Upper lobe of right lung (tissue), 1 donor: ENCODE measurements around the gene CACNG1. TPM values are rescaled to one million over a fixed set of nuclear protein-coding genes. Genes with fewer than 3 reads are reported as not detected.
"Not testable (repeated sequence)": the region's sequence is repeated elsewhere in the genome, so short reads cannot be mapped to it uniquely, and the experiment has no call there.

Source experiments
- ATAC-seq: fragments of 200-7000 bp; cut with Tn5 transposase; one replicate; pipeline ENCODE4 v1.9.1; 2020; ENCODE audit warnings: mild to moderate bottlenecking, moderate library complexity
- DNase-seq: peaks from one replicate; pipeline ENCODE4 v3.0.0-alpha.2; 2020
- H3K27ac ChIP-seq: fragments of 200-600 bp; one replicate; pipeline ENCODE4 v1.8.0; 2022
- H3K27me3 ChIP-seq: fragments of 200-600 bp; one replicate; pipeline ENCODE4 v1.8.0; 2022; ENCODE audit warnings: mild to moderate bottlenecking
- H3K36me3 ChIP-seq: fragments of 200-600 bp; one replicate; pipeline ENCODE4 v1.8.0; 2022
- H3K4me1 ChIP-seq: fragments of 200-600 bp; one replicate; pipeline ENCODE4 v1.8.0; 2022
- H3K4me3 ChIP-seq: fragments of 200-600 bp; one replicate; pipeline ENCODE4 v1.8.0; 2022; ENCODE audit warnings: mild to moderate bottlenecking
- H3K9me3 ChIP-seq: fragments of 200-600 bp; one replicate; pipeline ENCODE4 v1.8.0; 2022
- intact Hi-C: fragments of 100-400 bp; cut with DNase I; formaldehyde crosslinking; loops from one replicate; pipeline ENCODE4 v1.11.0; 2022
- total RNA-seq: library from RNA; stranded (reverse); fragmentation: NEBNext Ultra II Directional; extraction: Animal tissue kit (Norgen Biotek cat#: 25700); gene quantifications from one replicate; pipeline ENCODE4 v1.2.1, GENCODE V29; 2021
- TF ChIP-seq, protein P1 (sequence below): fragments of 200-600 bp; IDR thresholded peaks from one replicate; pipeline ENCODE4 v1.8.0; 2022; ENCODE audit warnings: antibody characterized with exemption
- donor health status: DM: no; HTN: yes; CAD: no; lungs with severe emphysema.

Gene CACNG1
- total RNA-seq, 1 donor from 2014 or later = not detected

DNA sequence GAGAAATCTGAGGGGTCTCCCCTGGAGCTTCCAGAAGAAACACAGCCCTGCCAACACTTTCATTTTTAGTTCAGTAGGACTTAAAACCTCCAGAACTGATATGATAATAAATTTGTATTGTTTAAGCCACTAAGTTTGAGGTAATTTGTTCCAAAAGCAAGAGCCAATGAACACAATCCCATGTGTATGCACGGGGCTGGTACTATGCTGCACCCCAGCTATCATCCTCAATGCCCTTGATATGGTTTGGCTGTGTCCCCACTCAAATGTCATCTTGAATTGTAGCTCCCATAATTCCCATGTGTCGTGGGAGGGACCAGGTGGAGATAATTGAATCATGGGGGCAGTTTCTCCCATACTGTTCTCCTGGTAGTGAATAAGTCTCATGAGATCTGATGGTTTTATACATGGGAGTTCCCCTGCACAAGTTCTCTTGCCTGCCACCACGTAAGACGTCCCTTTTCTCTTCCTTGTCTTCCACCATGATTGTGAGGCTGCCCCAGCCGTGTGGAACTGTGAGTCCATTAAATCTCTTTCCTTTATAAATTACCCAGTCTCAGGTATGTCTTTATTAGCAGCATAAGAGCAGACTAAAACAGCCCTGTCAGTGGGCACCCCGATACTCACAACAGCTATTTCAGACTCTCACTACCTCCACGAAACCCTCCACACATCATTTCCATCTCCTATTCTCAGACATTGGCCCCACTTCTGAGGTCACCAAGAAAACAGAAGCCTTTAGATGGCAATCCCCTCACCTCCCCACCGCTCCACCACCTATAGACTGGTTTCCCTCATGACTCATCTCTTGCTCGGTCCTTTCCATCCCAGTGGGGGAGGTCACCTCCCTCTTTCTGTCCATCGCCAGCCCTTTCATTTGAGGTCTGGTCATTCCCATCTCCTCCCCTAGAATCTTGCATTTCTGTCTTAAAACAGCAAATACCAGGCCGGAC is 8.9 kb upstream of the CACNG1 start:
- TF ChIP-seq, protein P1, sequence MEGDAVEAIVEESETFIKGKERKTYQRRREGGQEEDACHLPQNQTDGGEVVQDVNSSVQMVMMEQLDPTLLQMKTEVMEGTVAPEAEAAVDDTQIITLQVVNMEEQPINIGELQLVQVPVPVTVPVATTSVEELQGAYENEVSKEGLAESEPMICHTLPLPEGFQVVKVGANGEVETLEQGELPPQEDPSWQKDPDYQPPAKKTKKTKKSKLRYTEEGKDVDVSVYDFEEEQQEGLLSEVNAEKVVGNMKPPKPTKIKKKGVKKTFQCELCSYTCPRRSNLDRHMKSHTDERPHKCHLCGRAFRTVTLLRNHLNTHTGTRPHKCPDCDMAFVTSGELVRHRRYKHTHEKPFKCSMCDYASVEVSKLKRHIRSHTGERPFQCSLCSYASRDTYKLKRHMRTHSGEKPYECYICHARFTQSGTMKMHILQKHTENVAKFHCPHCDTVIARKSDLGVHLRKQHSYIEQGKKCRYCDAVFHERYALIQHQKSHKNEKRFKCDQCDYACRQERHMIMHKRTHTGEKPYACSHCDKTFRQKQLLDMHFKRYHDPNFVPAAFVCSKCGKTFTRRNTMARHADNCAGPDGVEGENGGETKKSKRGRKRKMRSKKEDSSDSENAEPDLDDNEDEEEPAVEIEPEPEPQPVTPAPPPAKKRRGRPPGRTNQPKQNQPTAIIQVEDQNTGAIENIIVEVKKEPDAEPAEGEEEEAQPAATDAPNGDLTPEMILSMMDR = no peak
- H3K27ac ChIP-seq = no peak overlapping the region
- intact Hi-C loops = no loop called here
- DNase-seq (no peak), ATAC-seq (no peak)
- no peaks in the 10 kb centered on the region for H3K36me3 ChIP-seq
- no peak overlapping the region for H3K4me3 ChIP-seq
- no peaks in the 10 kb centered on the region for H3K4me1 ChIP-seq
- no peaks in the 10 kb centered on the region for H3K9me3 ChIP-seq
- no peaks in the 10 kb centered on the region for H3K27me3 ChIP-seq

DNA sequence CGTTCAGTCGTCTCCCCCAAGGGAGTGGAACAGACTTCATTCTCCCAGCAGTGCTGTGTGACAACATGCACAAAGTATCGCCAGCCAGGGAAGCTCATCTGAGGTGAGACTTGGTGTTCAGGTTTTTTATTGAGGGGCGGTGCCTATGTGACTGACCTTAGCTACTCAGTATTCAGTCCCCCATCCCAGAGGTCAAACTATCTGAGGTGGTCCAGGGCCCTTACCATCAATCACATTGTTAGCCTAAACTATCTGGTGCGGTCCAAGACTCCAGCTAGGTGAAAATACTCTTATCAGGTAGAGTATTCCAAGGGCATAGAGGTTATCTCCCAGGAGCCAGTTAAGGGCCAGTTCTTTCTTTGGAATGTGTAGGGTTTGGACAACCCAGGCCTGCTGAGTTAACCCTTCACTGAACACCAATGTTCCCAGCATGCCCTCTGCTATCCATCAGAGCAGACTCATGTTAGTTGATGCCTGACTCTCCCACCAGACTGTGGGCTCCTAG is 5.4 kb upstream of the CACNG1 start:
- DNase-seq (no peak), ATAC-seq (no peak)
- Histone ChIP-seq H3K4me1 (no peaks in the 10 kb centered on the region), H3K36me3 (no peaks in the 10 kb centered on the region), H3K27me3 (no peaks in the 10 kb centered on the region), H3K4me3 (no peak overlapping the region), H3K27ac (no peak overlapping the region), H3K9me3 (no peaks in the 10 kb centered on the region)
- intact Hi-C loops = no loop called here
- TF ChIP-seq, protein P1 = no peak

DNA sequence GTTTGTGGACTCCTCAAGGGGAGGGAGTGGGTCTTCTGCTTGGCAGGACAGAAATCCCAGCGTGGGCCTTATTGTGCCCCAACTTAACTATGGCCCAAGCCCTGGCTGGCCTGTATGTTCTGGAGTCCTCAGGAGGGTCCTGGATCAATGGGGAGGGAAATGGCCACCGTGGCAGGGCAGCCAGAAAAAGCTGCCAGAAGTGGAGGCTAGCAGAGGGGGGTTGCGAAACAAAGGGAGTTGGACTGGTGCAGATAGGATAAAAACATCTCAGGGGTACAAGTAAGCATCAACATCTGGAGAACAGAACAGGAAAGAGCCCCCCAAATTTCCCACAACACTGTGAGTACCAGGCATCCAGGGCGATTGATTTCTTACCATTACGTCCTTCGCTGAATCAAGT is 3.7 kb upstream of the CACNG1 start:
- ATAC-seq (no peak), DNase-seq (no peak)
- Histone ChIP-seq H3K27me3 (no peaks in the 10 kb centered on the region), H3K27ac (no peak overlapping the region), H3K36me3 (no peaks in the 10 kb centered on the region), H3K9me3 (no peaks in the 10 kb centered on the region), H3K4me1 (no peaks in the 10 kb centered on the region), H3K4me3 (no peak overlapping the region)
- intact Hi-C loops = no loop called here
- TF ChIP-seq, protein P1 = no peak

DNA sequence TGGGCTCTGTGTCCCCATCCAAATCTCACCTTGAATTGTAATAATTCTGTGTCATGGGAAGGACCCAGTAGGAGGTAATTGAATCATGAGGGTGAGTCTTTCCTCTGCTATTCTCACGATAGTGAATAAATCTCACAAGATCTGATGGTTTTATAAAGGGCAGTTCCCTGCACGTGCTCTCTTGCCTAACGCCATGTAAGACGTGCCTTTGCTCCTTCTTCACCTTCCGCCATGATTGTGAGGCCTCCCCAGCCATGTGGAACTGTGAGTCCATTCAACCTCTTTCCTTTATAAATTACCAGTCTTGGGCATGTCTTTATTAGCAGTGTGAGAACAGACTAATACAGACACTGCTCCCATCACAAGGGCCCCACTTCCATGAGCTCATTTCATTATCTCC is 3.2 kb upstream of the CACNG1 start:
- H3K36me3 ChIP-seq, H3K27me3 ChIP-seq, intact Hi-C loops, DNase-seq, H3K4me3 ChIP-seq, ATAC-seq, H3K4me1 ChIP-seq, H3K27ac ChIP-seq, H3K9me3 ChIP-seq: not testable (repeated sequence)

DNA sequence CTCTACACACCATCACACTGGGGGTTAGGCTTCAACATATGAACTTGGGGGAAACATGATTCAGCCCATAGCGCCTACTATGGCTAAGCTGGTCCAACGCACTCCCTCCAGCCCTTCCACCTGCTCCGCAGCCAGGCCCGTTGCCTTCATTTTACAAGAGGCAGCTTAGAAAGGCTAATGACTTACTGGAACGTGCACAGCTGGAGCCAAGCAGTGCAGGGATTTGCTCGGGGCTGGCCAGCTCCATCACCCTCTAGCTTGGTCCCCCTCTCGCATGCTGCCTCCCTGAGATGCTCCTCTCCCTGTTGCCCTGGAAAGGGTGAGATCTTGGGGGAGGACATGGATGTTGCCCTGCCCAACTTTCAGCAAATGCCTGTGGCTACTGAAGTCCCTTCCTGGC is 2.8 kb upstream of the CACNG1 start:
- intact Hi-C loops = no loop called here
- H3K4me1 ChIP-seq = no peaks in the 10 kb centered on the region
- H3K36me3 ChIP-seq = no peaks in the 10 kb centered on the region
- no peaks in the 10 kb centered on the region for H3K27me3 ChIP-seq
- DNase-seq (no peak), ATAC-seq (no peak)
- H3K4me3 ChIP-seq = no peak overlapping the region
- no peaks in the 10 kb centered on the region for H3K9me3 ChIP-seq
- no peak overlapping the region for H3K27ac ChIP-seq
- TF ChIP-seq, protein P1 = no peak
